ENCODE measurements around the gene COL4A1.

- TF ChIP-seq CTCF (conservative IDR thresholded peaks at IDR 0.05; ENCODE audit: low read length) = no peak
- no peak for TF ChIP-seq EZH2phosphoT487 (IDR thresholded peaks at IDR 0.05; ENCODE audit: borderline replicate concordance)
Measured at GRCh38 chr13:110250258-110250891, 56.6 kb downstream of the COL4A1 start.

Measured in Loucy (cell line).